Fibroblast of villous mesenchyme (primary cell): ENCODE measurements around the gene RIT2. TPM values are rescaled to one million over a fixed set of nuclear protein-coding genes. Genes with fewer than 3 reads are reported as not detected.

ENCODE experiments used
- DNase-seq: peaks from one replicate; pipeline ENCODE4 v3.0.0-alpha.2; 2010; ENCODE audit warnings: low read depth
- H3K4me3 ChIP-seq: 2 replicates; pipeline ENCODE4 v1.5.1; 2011; ENCODE audit warnings: low read depth, mild to moderate bottlenecking, low read length
- total RNA-seq: library from RNA; depleted of rRNA; stranded (reverse); fragments of >200 nt; gene quantifications from 2 replicates; pipeline ENCODE4 v1.2.3, GENCODE V29; 2012
- TF ChIP-seq, protein P1 (sequence below): IDR thresholded peaks from 2 replicates; pipeline ENCODE4 v1.5.1; 2012; ENCODE audit warnings: low read depth, mild to moderate bottlenecking, low read length; ENCODE audit not compliant: insufficient read depth

The RIT2 gene
- total RNA-seq, result not detected in 2 replicates

- no peak within 1 kb of the TSS for H3K4me3 ChIP-seq
- TF ChIP-seq, protein P1, sequence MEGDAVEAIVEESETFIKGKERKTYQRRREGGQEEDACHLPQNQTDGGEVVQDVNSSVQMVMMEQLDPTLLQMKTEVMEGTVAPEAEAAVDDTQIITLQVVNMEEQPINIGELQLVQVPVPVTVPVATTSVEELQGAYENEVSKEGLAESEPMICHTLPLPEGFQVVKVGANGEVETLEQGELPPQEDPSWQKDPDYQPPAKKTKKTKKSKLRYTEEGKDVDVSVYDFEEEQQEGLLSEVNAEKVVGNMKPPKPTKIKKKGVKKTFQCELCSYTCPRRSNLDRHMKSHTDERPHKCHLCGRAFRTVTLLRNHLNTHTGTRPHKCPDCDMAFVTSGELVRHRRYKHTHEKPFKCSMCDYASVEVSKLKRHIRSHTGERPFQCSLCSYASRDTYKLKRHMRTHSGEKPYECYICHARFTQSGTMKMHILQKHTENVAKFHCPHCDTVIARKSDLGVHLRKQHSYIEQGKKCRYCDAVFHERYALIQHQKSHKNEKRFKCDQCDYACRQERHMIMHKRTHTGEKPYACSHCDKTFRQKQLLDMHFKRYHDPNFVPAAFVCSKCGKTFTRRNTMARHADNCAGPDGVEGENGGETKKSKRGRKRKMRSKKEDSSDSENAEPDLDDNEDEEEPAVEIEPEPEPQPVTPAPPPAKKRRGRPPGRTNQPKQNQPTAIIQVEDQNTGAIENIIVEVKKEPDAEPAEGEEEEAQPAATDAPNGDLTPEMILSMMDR, result no peak
- no peak for DNase-seq
These were observed at the start of gene RIT2 for GRCh38 chr18:43115076-43115921. Gene RIT2 (minus strand): TSS chr18:43115685.

DNA sequence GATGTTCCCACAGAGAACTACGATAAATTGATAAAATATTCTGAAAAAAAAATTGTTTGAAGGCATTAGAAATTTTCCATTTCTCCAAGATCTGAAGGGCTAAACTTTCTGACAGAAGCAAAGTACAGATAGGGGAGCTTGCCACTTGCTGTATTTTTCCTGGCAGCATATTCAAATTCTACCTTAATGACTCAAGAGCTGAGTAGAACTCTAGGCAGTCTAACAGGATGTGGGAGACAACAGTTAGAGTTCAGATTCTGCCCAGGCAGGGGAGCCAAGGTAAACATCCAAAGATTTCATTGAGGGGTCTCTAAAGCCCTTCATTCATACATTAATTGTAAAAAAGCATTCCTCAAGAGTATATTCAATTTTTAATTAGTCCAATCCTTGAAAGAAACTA, 46.0 kb upstream of the RIT2 start:
- TF ChIP-seq, protein P1, result no peak
- no peak for DNase-seq
- H3K4me3 ChIP-seq, result no peak overlapping the region

DNA sequence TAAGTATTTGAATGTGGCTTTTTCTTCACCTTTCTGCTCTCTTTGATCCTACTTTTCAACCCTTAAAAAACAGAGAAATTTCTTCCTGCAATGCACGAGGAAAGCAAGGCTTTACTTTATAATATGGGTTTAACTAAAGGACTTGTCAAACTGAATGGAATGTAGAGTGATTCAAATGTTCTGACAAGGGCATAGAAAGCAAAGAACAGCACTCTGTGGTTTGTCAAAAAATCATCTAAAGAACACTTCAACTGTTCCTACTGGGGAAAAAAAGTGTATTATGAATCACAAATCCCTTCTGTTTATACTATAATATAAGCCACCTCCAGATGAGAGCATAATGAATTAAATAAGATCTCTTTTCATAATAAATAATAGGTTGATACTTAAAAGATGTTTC, 45.0 kb upstream of the RIT2 start:
- no peak for DNase-seq
- TF ChIP-seq, protein P1, result no peak
- no peak overlapping the region for H3K4me3 ChIP-seq

- no peak overlapping the region for H3K4me3 ChIP-seq
These were observed 44.4 kb upstream of the RIT2 start for GRCh38 chr18:43159926-43160325.

DNA sequence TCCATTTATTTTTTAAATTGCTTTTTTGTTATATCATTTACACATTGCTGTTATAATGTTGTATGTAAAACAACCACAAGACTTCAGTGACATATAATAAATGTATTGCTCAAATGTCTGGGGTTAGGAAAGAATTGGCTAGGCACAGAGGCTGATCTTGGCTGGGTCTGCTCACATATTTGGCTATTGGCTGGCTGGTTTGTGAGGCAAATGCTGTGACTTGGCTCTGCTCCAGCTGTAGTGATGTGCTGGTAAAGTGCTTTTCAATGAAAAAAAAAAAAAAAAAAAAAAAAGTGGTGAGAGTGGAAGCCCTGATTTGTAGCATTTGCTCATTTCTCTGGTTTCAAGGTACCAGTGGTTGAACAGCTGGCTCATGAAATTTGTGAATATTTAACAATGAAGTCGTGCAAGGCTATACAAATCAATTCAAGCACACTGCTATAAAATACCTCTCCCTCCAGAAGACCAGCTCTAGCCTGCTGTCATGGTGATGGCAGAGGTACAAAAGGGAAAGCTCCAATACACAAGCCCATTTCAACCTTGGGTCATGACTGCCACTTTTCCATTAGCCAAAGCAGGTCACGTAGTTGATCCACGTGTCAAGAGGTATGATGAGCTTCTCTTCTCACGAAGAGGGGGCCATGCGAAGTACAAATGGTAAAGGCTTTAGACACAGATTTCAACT, 43.7 kb upstream of the RIT2 start:
- no peak overlapping the region for H3K4me3 ChIP-seq
- DNase-seq, result no peak
- TF ChIP-seq, protein P1, result no peak

More at GRCh38 chr18:43159926-43160325, 44.4 kb upstream of the RIT2 start:
- no peak for DNase-seq
- TF ChIP-seq, protein P1, result no peak

- no peak overlapping the region for H3K4me3 ChIP-seq
- TF ChIP-seq, protein P1, result no peak
- DNase-seq, result no peak
These were observed 42.9 kb upstream of the RIT2 start for GRCh38 chr18:43158381-43158780.
